ENCODE measurements around the gene CCDC17.
"Not testable (repeated sequence)": the region's sequence is repeated elsewhere in the genome, so short reads cannot be mapped to it uniquely, and the experiment has no call there.

The CCDC17 gene

DNA sequence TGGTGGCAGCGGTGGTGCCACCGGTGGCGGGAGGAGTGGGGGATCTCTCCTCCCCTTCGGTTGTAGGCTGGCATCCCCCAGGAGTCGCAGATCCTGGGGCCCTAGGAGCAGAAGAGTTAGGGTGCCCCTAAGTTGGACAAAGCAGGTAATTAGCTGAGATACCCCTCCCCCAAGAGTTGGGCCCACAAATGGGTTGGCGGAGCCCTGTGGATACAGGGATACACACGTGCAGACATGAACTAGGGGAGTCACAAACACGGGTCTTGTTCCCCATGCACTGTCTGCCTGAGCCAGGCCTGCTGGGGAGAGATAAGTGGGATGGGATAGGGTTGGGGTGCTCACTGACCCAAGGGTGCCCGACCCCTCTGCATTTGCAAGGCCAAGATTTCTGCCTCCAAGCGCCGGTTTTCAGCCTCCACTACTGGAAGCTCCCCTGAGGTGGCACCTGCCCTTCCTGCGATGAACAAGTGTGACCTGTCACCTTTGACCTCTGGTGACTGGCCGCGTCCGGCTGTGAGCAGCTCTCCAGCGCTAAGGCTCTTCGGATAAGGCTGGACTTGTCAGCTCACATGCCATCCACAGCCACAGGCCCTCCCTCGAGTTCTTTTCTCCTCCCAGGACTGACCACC is 1.8 kb downstream of the CCDC17 start:
- no peak for DNase-seq (ENCODE audit: low read depth in 2 of 2)

DNA sequence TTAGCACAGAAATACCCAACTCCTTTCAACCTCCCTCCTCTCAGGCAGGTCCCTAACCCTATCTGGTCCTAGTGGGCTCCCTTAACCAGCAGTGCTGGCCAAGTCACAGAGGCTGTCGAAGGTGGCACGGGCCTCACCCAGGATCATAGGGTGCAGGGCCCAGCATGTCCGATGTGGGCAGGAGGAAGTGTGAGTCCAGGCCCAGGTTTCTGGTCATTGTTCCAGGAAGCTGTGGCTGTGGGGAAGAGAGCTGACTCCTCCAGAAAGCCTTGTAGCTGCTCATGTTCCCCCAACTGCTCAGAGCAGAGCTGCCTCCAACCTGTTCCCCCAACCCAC is 2.4 kb downstream of the CCDC17 start:
- no peak for DNase-seq (ENCODE audit: low read depth in 2 of 2)

DNA sequence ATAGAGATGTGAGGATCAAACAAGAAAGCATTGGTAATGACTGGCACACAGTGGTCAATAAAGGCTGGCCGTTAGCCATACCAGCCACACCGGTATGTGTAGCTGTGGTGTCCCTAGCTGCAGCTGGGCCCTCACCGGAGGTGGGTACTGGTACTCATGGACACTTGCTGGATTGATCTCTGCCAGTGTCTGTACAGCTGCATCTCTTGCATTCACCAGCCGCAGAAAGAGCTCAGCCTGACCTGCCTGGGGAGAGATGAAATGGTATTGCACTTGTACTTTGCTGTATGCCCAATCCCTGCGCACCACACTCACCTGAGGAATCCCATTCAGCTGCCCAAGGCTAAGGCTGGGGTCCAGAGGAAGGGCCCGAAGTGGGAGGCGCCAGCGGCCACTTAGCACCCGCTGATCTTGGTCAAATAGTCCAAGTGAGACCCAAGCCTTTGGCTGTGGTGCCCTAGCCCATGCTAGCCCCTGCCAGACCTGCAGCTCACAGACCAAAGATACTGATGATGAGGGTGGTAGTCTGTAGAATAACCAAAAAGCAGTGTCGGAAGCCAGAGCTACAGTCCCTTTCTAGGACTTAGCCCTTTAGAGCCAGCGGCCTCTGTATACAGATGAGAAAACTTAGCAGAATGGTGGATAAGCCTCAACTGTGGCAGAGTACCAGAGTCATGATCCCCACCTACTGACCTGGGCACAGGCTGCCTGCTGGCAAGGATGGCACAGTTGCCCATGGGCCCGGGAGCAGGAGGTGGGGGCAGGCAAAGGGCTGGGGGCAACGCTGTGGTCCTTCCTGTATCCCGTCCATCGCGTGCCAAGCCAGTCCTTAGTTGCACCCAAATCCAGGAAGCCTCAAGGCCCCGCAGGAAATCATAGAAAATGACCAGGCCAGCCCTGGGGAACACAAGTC is 3.0 kb downstream of the CCDC17 start:
- no peak for DNase-seq (ENCODE audit: low read depth in 2 of 2)

DNA sequence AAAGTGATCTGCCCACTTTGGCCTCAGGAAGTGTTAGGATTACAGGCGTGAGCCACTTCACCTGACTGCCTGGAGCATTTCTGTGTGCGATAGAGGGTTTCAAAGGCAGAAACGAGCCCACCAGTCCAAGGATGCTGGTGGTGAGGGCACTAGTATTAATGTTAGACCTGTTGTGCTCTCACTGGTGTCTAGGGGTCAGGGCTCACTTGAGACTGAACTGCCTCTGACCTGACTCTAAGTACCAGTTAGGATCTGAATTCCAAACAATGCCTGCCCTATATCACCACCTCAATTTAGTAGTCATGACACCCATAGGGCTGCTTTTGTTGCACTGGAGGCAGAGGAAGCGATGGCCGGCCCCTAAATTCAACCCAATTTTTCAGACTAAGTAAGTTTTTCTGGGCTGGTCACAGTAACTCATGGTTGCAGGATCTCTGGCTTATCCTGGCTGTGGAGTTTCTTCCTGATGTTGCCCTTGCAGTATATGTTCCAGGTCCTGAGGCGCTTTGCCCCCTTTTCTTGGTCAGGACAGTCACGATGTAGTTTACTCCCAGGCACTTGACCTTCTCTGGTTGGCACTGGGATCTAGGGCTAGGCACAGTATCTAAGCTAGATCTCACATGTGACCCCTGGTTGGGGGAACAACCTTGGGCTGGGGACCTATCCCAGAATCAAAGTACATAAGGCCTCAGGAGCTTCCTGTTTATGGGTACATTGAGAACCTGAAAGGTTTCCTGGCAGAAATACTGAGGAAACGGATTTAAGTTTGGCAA is 4.5 kb downstream of the CCDC17 start:
- DNase-seq (ENCODE audit: low read depth in 2 of 2), result no peak

DNA sequence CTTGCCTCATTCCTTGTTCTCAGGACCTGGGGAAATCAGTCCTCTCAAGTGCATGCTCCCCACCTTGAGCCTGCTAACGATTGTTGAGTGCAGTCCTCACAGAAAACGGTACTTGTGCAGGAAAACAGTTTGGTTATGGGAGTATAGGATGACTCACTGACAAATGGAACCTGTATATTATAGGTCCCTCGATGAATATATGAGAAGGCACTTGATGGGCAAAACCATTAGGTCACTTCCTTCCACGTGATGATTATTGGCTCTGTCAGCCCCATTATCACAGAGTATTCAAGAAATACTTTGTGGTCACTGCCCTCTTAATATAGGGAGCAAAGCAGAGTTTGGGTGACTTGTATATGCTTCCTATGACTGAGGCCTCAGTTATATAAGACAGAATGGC is 6.2 kb downstream of the CCDC17 start:
- DNase-seq (ENCODE audit: low read depth in 2 of 2), result no peak

DNA sequence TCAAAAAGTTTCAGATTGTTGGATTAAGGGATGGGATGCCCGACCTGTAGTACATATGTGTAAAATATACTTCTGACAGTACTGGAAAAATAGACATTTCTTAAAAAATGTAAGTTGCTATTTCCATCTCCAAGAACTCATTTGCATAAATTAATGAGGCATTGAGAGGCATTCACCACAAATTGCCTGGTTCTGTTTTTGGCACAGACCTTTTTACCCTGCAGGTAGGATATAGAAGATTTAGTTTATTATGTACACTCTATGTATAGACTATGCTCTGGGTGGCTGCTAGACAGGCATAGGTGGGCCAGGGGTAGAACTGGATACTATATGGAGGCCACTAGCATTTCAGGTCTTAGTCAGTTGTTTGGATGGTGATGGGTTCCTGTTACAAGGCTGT is 8.0 kb downstream of the CCDC17 start:
- DNase-seq (ENCODE audit: low read depth in 2 of 2), result no peak

DNA sequence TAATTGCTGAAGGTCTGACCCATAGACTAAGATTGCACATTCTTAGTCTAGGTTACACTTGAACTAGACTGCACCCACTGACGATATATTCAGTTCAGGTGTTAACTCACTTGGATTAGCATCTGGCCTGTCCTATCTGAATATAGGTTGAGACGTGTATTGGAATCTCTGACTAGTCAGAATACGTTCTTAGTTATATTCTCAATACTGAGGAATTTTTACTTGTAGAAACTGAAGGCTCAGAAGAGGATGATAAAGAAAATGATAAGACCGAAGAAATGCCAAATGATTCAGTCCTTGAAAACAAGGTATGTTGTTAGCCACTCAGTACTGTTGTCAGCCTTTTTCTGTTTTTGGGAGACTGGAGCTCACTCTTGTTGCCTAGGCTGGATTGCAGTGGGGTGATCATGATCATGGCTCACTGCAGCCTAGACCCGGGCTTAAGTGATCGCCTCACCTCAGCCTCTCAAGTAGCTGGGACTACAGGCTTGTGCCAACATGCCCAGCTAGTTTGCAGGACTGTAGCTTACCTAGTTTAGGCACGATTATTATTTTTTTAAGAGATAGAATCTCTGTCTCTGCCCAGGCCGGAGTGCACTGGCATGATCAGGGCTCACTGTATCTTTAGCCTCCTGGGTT is 10.8 kb downstream of the CCDC17 start:
- DNase-seq (ENCODE audit: low read depth in 2 of 2), result no peak

DNA sequence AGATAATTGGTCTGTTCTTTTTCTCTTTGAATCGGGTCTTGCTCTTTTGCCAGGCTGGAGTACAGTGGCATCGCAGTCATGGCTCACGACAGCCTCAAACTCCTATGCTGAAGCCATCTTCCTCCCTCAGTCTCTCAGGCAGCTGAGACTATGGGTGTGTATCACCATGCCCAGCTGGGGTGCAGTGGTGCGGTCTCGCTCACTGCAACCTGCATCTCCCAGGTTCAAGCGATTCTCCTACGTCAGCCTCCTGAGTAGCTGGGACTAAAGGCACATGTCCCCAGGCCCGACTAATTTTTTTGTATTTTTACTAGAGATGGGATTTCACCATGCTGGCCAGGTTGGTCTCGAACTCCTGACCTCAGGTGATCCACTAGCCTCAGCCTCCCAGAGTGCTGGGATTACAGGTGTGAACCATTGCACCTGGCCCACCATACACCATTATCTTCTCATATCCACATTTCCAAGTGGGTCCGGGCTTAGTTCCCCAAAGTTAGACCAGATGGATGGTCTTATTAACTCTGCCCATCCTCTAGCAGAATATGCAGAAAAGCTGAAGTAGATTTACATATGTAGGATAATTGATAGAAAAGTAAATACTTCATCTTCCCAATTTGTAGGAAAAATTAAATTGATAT is 13.1 kb downstream of the CCDC17 start:
- DNase-seq (ENCODE audit: low read depth in 2 of 2), result no peak

DNA sequence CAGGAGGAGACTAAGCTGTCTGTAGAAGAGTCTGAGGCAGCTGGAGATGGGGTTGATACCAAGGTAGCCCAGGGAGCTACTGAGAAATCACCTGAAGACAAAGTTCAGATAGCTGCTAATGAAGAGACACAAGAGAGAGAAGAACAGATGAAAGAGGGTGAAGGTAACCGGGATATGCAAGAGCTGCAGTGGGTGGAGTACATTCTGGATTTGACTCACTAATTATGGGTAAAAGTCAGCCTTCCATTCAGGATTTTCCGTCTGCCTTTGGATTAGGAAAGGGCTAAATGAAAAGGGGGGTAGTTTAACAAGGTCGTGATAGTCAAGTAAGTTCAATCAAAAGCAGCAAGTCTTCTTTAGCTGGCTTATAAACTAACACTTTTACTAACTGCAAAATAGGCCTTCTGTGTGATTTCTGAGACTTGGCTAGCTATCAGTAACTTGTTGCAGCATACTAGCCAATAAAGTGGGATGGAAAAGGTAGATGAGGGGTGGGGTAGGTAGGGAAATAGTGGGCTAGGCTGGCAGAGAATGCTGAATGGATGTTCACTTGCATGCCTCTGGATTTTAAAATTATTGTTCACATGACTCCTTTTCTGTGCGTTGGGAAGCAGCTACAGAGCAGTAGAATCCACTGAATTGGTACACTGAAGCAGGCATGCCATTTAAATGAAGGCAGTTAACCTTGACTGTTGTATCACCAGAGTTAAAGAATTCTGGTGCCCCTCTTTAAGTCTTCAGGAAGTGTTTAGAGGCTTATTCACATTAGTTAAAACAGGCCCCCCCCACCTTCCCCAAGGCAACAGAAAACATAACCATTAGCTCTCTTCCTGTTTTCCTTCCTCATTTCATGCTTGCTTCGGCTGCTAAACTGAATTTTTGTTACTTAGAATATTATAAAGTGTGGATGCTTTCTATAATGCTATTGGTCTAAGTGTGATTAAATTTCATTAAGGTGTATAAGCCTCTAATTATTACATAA is 15.4 kb downstream of the CCDC17 start:
- DNase-seq (ENCODE audit: low read depth in 2 of 2), result no peak

DNA sequence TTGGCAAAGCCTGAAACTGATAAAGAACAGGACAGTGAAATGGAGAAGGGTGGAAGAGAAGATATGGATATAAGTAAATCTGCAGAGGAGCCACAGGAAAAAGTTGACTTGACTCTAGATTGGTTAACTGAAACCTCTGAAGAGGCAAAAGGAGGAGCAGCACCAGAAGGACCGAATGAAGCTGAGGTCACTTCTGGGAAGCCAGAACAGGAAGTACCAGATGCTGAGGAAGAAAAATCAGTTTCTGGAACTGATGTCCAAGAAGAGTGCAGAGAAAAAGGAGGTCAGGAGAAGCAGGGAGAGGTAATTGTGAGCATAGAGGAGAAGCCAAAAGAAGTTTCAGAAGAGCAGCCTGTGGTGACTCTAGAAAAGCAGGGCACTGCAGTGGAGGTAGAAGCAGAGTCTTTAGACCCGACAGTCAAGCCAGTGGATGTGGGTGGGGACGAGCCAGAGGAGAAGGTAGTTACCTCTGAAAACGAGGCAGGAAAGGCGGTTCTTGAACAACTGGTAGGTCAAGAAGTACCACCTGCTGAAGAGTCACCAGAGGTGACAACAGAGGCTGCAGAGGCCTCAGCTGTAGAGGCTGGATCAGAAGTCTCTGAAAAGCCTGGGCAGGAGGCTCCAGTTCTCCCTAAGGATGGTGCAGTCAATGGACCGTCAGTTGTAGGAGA is 16.3 kb downstream of the CCDC17 start:
- no peak for DNase-seq (ENCODE audit: low read depth in 2 of 2)

DNA sequence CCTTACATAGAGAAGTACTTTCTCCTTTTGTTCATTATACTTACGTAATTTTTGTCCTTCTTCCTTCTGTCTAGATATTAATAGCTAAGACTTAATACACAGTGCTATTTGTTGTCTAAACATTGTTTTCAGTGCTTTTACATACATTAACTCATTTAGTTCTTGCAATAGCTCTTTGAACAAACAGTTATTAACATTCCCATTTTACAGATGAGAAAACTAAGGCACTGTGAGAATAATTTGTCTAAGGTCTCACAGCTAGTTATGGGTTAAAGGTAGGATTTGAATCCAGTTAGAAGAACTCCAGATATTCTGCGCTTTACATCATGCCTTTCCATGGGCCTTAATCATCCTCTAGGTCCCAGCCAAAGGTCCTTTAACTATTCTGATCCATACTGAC is 19.6 kb downstream of the CCDC17 start:
- DNase-seq (ENCODE audit: low read depth in 2 of 2), result no peak

DNA sequence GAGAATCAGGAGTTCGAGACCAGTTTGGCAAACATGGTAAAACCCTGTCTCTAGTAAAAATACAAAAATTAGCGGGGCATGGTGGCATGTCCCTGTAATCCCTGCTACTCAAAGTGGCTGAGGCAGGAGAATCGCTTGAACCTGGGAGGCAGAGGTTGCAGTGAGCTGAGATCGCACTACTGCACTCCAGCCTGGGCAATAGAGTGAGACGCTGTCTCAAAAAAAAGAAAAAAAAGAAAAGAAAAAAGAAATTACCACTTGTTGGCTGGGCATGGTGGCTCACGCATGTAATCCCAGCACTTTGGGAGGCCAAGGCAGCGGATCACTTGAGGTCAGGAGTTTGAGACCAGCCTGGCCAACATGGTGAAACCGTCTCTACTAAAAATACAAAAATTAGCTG is 27.1 kb downstream of the CCDC17 start:
- not testable (repeated sequence) for DNase-seq (ENCODE audit: low read depth in 2 of 2)

DNA sequence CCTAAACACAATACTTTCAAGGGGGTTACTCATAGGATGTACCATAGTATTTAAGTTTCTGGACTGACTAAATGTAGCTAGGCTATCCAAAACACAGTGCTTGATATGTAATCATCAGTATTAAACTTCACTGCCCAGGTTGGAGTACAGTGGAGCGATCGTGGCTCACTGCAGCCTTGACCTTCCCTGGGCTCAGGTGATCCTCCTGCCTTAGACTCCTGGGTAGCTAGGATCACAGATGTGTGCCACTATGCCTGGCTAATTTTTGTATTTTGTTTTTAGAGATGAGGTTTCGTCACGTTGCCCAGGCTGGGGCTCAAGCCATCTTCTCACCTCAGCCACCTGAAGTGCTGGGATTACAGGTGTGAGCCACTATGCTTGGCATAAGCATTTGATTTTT is 29.4 kb downstream of the CCDC17 start:
- DNase-seq (ENCODE audit: low read depth in 2 of 2), result no peak

DNA sequence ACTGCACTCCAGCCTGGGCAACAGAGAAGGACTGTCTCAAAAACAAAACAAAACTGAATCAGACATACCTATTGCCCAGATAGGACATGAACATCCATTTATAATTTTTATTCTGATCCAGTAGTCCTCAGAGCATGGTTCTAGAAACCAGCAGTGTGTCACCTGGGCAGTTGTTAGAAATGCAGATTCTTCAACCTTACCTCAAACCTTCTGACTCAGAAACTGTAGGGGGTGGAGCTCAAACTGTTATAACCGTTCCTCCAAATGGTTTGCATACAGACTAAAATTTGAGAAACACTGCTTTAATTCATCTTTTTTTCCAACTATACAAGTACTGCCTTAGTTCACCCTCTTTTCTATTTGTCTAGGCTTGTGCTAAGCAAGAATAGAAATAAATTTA is 34.0 kb downstream of the CCDC17 start:
- DNase-seq (ENCODE audit: low read depth in 2 of 2), result no peak

DNA sequence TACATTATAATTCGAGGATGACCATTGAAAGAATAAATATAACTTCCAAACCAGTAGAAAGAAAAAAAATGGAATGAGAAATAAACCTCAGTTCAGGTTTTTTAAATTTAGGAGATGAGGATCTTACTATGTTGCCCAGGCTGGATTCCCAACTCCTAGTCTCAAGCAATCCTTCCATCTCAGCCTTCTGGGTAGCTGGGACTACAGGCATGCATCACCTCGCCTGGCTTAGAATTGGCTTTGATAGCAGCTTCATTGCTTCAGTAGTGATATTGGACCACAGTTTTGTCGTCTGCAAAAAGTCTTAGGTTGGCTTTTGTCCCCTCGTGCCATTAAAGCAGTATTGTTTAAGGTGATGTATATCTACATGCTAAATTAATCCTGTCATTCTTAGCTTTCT is 37.1 kb downstream of the CCDC17 start:
- DNase-seq (ENCODE audit: low read depth in 2 of 2), result no peak

DNA sequence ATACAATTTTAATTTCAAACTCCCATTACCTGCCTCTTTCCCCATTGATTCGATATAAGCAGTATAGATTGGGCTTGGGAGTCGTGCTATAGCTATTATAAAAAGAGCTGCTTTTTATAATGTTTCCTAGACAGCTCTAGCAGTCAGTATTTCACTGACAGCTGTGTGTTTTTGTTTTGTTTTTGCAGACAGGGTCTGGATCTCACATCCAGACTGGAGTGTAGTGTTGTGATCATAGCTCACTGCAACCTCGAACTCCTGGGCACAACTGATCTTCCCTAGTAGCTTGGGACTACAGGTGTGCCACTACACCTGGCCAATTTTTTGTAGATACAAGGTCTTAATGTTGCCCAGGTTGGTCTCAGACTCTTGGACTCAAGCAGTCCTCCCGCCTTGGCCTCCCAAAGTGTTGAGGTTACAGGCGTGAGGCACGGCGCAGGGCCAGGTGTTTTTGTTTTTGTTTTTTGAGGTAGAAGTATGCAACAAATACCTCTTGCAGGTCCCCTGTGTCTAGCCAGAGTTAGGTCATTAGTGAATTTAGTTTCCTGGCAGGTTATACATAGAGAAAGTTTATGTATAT is 38.3 kb downstream of the CCDC17 start:
- no peak for DNase-seq (ENCODE audit: low read depth in 2 of 2)

DNA sequence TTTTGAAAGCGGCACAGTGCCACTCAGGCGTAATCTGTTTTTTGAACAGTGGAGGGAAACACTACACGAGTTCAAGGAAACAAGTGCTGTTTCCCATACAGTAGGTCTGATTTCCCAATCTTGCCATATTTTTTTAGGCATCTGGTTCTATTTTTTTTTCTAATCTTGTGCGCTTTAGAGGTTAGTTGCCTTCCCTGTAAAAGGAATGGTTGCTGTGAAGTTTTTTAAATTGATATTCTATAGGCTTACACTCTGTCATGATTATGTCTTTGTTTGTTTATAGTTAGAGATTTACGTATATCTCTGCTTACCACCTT is 38.8 kb downstream of the CCDC17 start:
- DNase-seq (ENCODE audit: low read depth in 2 of 2), result no peak

DNA sequence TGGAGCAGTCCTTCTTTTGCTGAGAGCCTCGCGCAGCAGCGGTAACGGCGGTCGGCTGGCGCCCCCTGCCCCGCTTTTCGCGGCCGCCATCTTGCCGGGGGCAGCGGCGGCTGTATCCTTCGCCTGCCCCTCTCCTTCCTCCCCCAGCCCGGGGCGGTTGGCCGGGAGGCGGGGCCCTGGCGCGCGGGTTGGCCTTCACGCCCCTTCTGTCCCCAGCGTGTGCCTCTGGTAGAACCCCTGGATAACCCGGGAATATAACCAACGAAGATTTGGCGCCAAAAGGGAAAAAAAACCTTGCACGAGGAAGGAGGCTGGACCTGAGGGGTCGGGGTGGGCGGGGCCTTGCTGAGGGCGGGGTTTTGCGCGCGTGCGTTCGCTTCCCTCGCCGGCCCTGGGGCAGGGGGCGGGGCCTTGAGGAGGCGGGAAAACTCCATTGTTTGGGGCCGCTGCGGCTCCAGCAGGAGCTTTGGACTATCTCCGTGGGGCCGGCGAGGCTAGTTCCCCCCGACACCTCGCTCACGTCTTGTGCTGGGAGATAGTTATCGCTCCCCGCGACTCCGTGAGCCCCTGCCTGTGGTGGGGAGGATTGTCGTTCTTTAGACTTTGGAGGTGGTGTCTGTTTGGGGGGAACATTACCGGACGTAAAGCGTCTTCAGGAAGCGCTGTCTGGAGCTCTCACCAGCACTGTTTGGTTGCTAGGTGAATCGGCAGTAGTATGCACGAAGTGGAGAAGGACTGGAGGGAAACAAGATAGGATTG is 39.3 kb downstream of the CCDC17 start:
- DNase-seq (ENCODE audit: low read depth in 2 of 2), result peak; percentile 70 to 72
